Small intestine (tissue), 7 donors: Measurements from ENCODE around the gene USP36. TPM values are rescaled to one million over a fixed set of nuclear protein-coding genes. Genes with fewer than 3 reads are reported as not detected.

Experiments used
- DNase-seq, 2 donors: peaks; one replicate each; pipeline versions ENCODE4 v3.0.0 to v3.0.0-alpha.2; 2013
- FAIRE-seq: peaks from 2 replicates; lab custom pipeline; 2012; peaks lifted over from hg19 to GRCh38; lab: Jason Lieb, UNC
- H3K27ac ChIP-seq, 3 donors: one replicate each; pipeline ENCODE4 v1.5.1; 2013; ENCODE audit warnings: low read length in 2 of 3, mild to moderate bottlenecking in 2 of 3, control low read depth in 1 of 3, inconsistent platforms in 1 of 3, low read depth in 1 of 3, moderate library complexity in 1 of 3
- H3K27me3 ChIP-seq, 3 donors: one replicate each; pipeline ENCODE4 v1.6.1; 2013; ENCODE audit warnings: low read length in 3 of 3, inconsistent platforms in 1 of 3; ENCODE audit not compliant: control insufficient read depth in 3 of 3, insufficient read depth in 3 of 3
- H3K36me3 ChIP-seq, 3 donors: one replicate each; pipeline ENCODE4 v1.6.1; 2013; ENCODE audit warnings: low read length in 3 of 3, inconsistent platforms in 1 of 3, low read depth in 1 of 3, mild to moderate bottlenecking in 1 of 3, moderate library complexity in 1 of 3; ENCODE audit not compliant: control insufficient read depth in 3 of 3, insufficient read depth in 2 of 3
- H3K4me1 ChIP-seq, 3 donors: one replicate each; pipeline ENCODE4 v1.6.1; 2013; ENCODE audit warnings: low read length in 2 of 3, inconsistent platforms in 1 of 3, low read depth in 1 of 3, mild to moderate bottlenecking in 1 of 3, moderate library complexity in 1 of 3; ENCODE audit not compliant: control insufficient read depth in 3 of 3, insufficient read depth in 2 of 3
- H3K4me3 ChIP-seq, 3 donors: one replicate each; pipeline ENCODE4 v1.5.1; 2013; ENCODE audit warnings: low read length in 3 of 3, control low read depth in 1 of 3, inconsistent platforms in 1 of 3, low read depth in 1 of 3, mild to moderate bottlenecking in 1 of 3, moderate library complexity in 1 of 3
- H3K9me3 ChIP-seq, 2 donors: one replicate each; pipeline ENCODE4 v1.6.1; 2013; ENCODE audit warnings: low read depth in 1 of 2, low read length in 1 of 2; ENCODE audit not compliant: control insufficient read depth in 2 of 2, insufficient read depth in 1 of 2
- WGBS, 3 donors: extraction: QIAGEN DNeasy Blood & Tissue Kit; methylation state at CpG; one replicate each; pipeline ENCODE4 v1.1.7; 2013; 5-methylcytosine and 5-hydroxymethylcytosine counted together
- polyA plus RNA-seq, 4 donors: library from polyadenylated mRNA; stranded (reverse) in 3 of 4; unstranded in 1 of 4; fragments of 200-250 nt in 3 of 4; fragments of 120-200 nt in 1 of 4; gene quantifications; one replicate each; pipeline versions ENCODE4 v1.2.1 to v1.2.3, GENCODE V29; 2013
- donor health status: healthy with polysubstance abuse.
- donor health status: control.
- donor health status: control.
- donor health status: Bipolar disorder and iron deficiency.
- donor health status: healthy.

Gene USP36
- polyA plus RNA-seq, 4 donors = 8.1 to 47.0 (median 19.1) TPM

GRCh38 chr17:78797691-78798585 is 42.7 kb downstream of the USP36 start:
- no peak for FAIRE-seq
- no peak for DNase-seq
- 87 to 88% (median 87%) methylated on average over 28 of the region's 28 CpGs for WGBS, 3 donors
- Histone ChIP-seq H3K36me3 (peaks cover 11 to 94% (median 27%) of the 10 kb centered on the region in 3 donors), H3K4me1 (no peaks in the 10 kb centered on the region), H3K9me3 (no peaks in the 10 kb centered on the region), H3K27me3 (no peaks in the 10 kb centered on the region), H3K27ac (no peak overlapping the region), H3K4me3 (no peak overlapping the region)

DNA sequence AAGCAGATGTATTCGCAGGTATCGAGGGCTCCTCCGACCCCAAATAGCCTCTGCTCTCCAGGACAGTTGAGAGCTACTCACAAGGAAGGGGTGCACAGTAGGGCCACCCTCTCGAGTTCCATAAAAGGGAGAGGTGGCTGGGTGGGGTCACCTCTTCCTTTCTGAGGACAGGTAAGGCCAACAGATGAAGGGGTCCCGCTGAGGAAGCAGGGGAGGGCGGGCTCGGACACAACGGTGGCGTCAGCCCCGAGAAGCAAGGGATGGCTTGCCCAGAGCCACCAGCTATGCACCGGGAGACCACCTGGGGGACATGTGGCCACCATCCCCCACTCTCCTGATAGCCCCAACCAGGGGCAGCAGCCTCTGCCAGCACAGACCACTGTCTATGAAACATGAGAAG is 43.4 kb downstream of the USP36 start:
- Histone ChIP-seq H3K36me3 (peaks cover 11 to 91% (median 27%) of the 10 kb centered on the region in 3 donors), H3K4me1 (no peaks in the 10 kb centered on the region), H3K27ac (no peak overlapping the region), H3K9me3 (no peaks in the 10 kb centered on the region), H3K27me3 (no peaks in the 10 kb centered on the region), H3K4me3 (no peak overlapping the region)
- no peak for FAIRE-seq
- no peak for DNase-seq
- 86 to 92% (median 89%) methylated on average over 10 to 11 of the region's 11 CpGs for WGBS, 3 donors

DNA sequence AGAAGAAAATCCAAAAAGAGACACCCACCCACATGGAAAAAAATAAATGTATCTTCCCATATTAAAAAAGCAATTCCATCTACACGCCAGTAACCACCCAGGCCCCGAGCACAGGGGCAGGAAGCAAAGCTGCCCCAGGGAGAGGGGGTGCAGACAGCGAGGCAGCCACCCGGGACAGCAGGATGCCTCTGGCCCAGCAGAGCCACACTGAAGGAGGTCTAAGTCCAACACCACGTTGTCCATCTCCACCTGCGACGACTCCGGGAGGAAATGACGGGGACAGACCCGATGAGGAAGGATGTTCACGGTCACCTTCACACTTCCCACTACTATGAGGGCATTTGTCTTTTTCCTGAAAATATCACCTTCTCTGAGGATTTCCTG is 44.1 kb downstream of the USP36 start:
- no peak overlapping the region for H3K4me3 ChIP-seq
- H3K27me3 ChIP-seq = no peaks in the 10 kb centered on the region
- no peaks in the 10 kb centered on the region for H3K4me1 ChIP-seq
- 81 to 83% (median 82%) methylated on average over 11 of the region's 11 CpGs for WGBS, 3 donors
- no peak overlapping the region for H3K27ac ChIP-seq
- FAIRE-seq (no peak), DNase-seq (no peak)
- no peaks in the 10 kb centered on the region for H3K9me3 ChIP-seq
- peaks cover 11 to 92% (median 27%) of the 10 kb centered on the region in 3 donors for H3K36me3 ChIP-seq

GRCh38 chr17:78795861-78796516 is 44.6 kb downstream of the USP36 start:
- no peak for FAIRE-seq
- Histone ChIP-seq H3K9me3 (no peaks in the 10 kb centered on the region), H3K27ac (no peak overlapping the region), H3K4me3 (no peak overlapping the region), H3K36me3 (peaks cover 11 to 92% (median 23%) of the 10 kb centered on the region in 3 donors), H3K27me3 (no peaks in the 10 kb centered on the region), H3K4me1 (no peaks in the 10 kb centered on the region)
- 83 to 92% (median 88%) methylated on average over 14 of the region's 14 CpGs for WGBS, 3 donors
- DNase-seq = no peak

DNA sequence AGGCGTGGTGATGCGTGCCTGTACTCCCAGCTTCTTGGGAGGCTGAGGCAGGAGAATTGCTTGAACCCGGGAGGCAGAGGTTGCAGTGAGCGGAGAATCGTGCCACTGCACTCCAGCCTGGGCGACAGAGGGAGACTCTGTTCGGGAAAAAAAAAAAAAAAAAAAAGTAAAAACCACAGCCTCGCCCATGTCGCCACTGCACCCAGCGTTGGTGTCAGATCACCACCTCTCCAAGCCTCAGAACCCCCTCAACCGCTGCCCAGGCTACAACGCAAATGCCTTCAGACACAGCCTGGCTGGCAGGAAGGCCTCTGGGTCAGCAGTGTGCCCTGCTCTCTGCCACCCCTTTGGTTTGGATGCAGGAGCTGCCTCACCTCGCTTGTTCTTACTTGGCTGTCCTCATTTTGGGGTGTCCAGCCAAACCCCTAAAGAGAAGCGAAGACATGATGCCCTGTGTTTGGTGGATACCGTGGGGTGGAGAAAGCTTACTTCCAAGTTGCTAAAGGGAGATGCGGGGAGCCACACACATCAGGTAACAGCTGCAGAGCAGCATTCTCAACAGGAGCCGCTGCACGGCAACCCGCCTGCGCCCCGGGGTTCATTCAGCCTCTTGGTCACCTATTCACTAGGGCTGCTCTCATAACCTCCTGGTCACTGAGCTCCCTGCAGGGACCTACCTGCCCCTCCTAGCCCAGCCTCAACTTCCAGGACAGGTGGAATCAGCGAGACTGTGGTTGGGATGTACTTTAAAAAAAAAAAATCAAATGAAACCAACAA is 45.6 kb downstream of the USP36 start:
- FAIRE-seq = no peak

DNA sequence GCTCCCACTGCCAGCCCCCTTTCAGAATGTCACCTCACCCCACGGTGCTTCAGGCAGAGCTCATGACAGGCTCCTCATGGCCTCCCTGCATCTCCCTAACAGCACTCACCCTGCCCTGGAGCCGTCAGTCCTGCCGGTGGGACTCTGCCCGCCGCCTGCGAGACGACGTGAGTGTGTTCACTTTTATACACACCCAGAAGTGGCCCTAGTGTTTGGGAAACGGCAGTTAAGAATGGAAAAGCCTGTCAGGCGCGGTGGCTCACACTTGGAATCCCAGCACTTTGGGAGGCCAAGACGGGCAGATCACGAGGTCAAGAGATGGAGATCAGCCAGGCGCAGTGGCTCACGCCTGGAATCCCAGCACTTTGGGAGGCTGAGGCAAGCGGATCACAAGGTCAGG is 46.2 kb downstream of the USP36 start:
- DNase-seq = no peak

More for the DNA sequence above, 45.6 kb downstream of the USP36 start:
- Histone ChIP-seq H3K4me3 (no peak overlapping the region), H3K4me1 (no peaks in the 10 kb centered on the region), H3K9me3 (no peaks in the 10 kb centered on the region), H3K27me3 (no peaks in the 10 kb centered on the region), H3K36me3 (peaks cover 11 to 88% (median 18%) of the 10 kb centered on the region in 3 donors), H3K27ac (no peak overlapping the region)
- WGBS, 3 donors = 89 to 94% (median 93%) methylated on average over 20 to 22 of the region's 22 CpGs
- no peak for DNase-seq

DNA sequence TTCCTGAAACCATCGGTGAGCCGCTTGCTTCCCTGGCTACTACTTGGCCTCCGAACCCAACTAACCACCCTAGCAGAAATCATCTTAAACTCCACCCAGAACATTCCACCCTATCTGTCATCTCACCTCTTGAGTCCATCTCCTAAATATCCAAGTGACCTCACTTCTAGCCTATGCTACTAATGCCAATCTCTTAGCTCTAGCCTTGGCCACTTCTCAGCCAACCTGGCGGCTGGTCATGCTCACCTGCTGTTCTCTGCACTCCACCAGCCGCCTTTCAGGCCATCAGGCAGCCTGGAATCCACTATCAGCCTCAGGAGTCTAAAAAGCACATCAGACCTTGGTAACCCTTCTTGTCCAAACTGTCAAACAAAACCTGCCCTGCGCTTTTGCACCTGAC is 46.6 kb downstream of the USP36 start:
- H3K9me3 ChIP-seq = no peaks in the 10 kb centered on the region
- no peak for DNase-seq
- FAIRE-seq = no peak
- peaks cover 8 to 84% (median 15%) of the 10 kb centered on the region in 3 donors for H3K36me3 ChIP-seq
- WGBS, 3 donors = 82 to 97% (median 97%) methylated on average over 6 of the region's 6 CpGs
- H3K4me1 ChIP-seq = no peaks in the 10 kb centered on the region
- no peaks in the 10 kb centered on the region for H3K27me3 ChIP-seq
- H3K4me3 ChIP-seq = no peak overlapping the region
- no peak overlapping the region for H3K27ac ChIP-seq

More for the DNA sequence above, 46.2 kb downstream of the USP36 start:
- no peaks in the 10 kb centered on the region for H3K4me1 ChIP-seq
- H3K27ac ChIP-seq = no peak overlapping the region
- H3K27me3 ChIP-seq = no peaks in the 10 kb centered on the region
- no peak overlapping the region for H3K4me3 ChIP-seq
- H3K9me3 ChIP-seq = no peaks in the 10 kb centered on the region
- 92 to 93% (median 92%) methylated on average over 16 of the region's 16 CpGs for WGBS, 3 donors
- peaks cover 10 to 88% (median 17%) of the 10 kb centered on the region in 3 donors for H3K36me3 ChIP-seq
- FAIRE-seq = no peak

- H3K27ac ChIP-seq = no peak overlapping the region
- H3K4me1 ChIP-seq = no peaks in the 10 kb centered on the region
- H3K27me3 ChIP-seq = no peaks in the 10 kb centered on the region
- 88 to 93% (median 92%) methylated on average over 10 of the region's 10 CpGs for WGBS, 3 donors
- H3K9me3 ChIP-seq = no peaks in the 10 kb centered on the region
- H3K4me3 ChIP-seq = no peak overlapping the region
- FAIRE-seq (no peak), DNase-seq (no peak)
- peaks cover 8 to 82% (median 15%) of the 10 kb centered on the region in 3 donors for H3K36me3 ChIP-seq
Measured at GRCh38 chr17:78793415-78793814, 47.2 kb downstream of the USP36 start.
